ENCODE data around the gene AMPH.
"Not testable (repeated sequence)": the region's sequence is repeated elsewhere in the genome, so short reads cannot be mapped to it uniquely, and the experiment has no call there.

- not testable (repeated sequence) for TF ChIP-seq POLR2A, CTCF (IDR thresholded peaks at IDR 0.05)
Measured at GRCh38 chr7:38342135-38342534, 289.0 kb downstream of the AMPH start.

All from uterus (tissue), 2 donors.